CD4-positive, alpha-beta T cell treated with Interleukin-21 for 1 hour (primary cell): ENCODE results near the gene RAB27B.
A peak's percentile ranks its signal among the peaks of the same experiment; 100 is the strongest.
"Not testable (repeated sequence)": the region's sequence is repeated elsewhere in the genome, so short reads cannot be mapped to it uniquely, and the experiment has no call there.

ENCODE experiments used
- DNase-seq: peaks from one replicate; pipeline ENCODE4 v3.0.0-alpha.2; 2020

Gene RAB27B

GRCh38 chr18:54828281-54828881 is at the start of gene RAB27B:
Gene RAB27B, plus strand, starts transcription at chr18:54828477. Its CDS starts 49,109 bp downstream, at chr18:54877586.
- peak; percentile 64 for DNase-seq

GRCh38 chr18:54780285-54780861 is 47.9 kb upstream of the RAB27B start:
- DNase-seq, result no peak

GRCh38 chr18:54780970-54781369 is 47.3 kb upstream of the RAB27B start:
- DNase-seq, result no peak

- DNase-seq, result no peak
These were observed 45.1 kb upstream of the RAB27B start for GRCh38 chr18:54783139-54783538.

- DNase-seq, result no peak
These were observed 42.1 kb upstream of the RAB27B start for GRCh38 chr18:54786206-54786605.

GRCh38 chr18:54787121-54787520 is 41.2 kb upstream of the RAB27B start:
- DNase-seq, result no peak

GRCh38 chr18:54787616-54788015 is 40.7 kb upstream of the RAB27B start:
- no peak for DNase-seq

- DNase-seq, result no peak
These were observed 38.2 kb upstream of the RAB27B start for GRCh38 chr18:54790109-54790508.

- DNase-seq, result no peak
These were observed 36.6 kb upstream of the RAB27B start for GRCh38 chr18:54791657-54792056.

- no peak for DNase-seq
These were observed 36.2 kb upstream of the RAB27B start for GRCh38 chr18:54792079-54792478.

GRCh38 chr18:54794823-54795222 is 33.5 kb upstream of the RAB27B start:
- no peak for DNase-seq

- DNase-seq, result no peak
These were observed 30.1 kb upstream of the RAB27B start for GRCh38 chr18:54798186-54798585.

- DNase-seq, result no peak
These were observed 26.9 kb upstream of the RAB27B start for GRCh38 chr18:54801374-54801773.

GRCh38 chr18:54802178-54802577 is 26.1 kb upstream of the RAB27B start:
- no peak for DNase-seq

GRCh38 chr18:54802686-54803395 is 25.4 kb upstream of the RAB27B start:
- DNase-seq, result no peak

GRCh38 chr18:54805571-54806334 is 22.5 kb upstream of the RAB27B start:
- peak; percentile 16 for DNase-seq

- DNase-seq, result no peak
These were observed 21.8 kb upstream of the RAB27B start for GRCh38 chr18:54806526-54806925.

GRCh38 chr18:54807303-54807702 is 21.0 kb upstream of the RAB27B start:
- no peak for DNase-seq

- DNase-seq, result not testable (repeated sequence)
These were observed 17.6 kb upstream of the RAB27B start for GRCh38 chr18:54810662-54811061.

GRCh38 chr18:54812885-54813284 is 15.4 kb upstream of the RAB27B start:
- DNase-seq, result no peak

- DNase-seq, result no peak
These were observed 15.0 kb upstream of the RAB27B start for GRCh38 chr18:54813305-54813704.

- no peak for DNase-seq
These were observed 14.2 kb upstream of the RAB27B start for GRCh38 chr18:54813977-54814565.

GRCh38 chr18:54815086-54815485 is 13.2 kb upstream of the RAB27B start:
- no peak for DNase-seq
